H9 (cell line): ENCODE results near the gene ATP6AP1. TPM values are rescaled to one million over a fixed set of nuclear protein-coding genes. Genes with fewer than 3 reads are reported as not detected.

Source experiments
- DNase-seq: peaks from one replicate; pipeline ENCODE4 v3.0.0-alpha.2; 2017
- H2AFZ ChIP-seq: one replicate; pipeline ENCODE4 v1.6.1; 2013; ENCODE audit warnings: mild to moderate bottlenecking, low read length, control low read depth, moderate library complexity
- H2AK5ac ChIP-seq: 2 replicates; pipeline ENCODE4 v1.6.1; 2013; ENCODE audit warnings: low read length, control low read depth, mixed read lengths; ENCODE audit not compliant: insufficient read length
- H2BK120ac ChIP-seq: one replicate; pipeline ENCODE4 v1.6.1; 2013; ENCODE audit warnings: low read depth, mild to moderate bottlenecking, low read length, control low read depth, inconsistent platforms; ENCODE audit not compliant: poor library complexity, severe bottlenecking
- H2BK12ac ChIP-seq: 2 replicates; pipeline ENCODE4 v1.6.1; 2013; ENCODE audit warnings: low read length, control low read depth, mixed read lengths, low read depth; ENCODE audit not compliant: insufficient read length
- H2BK15ac ChIP-seq: 2 replicates; pipeline ENCODE4 v1.6.1; 2013; ENCODE audit warnings: low read depth, low read length, control low read depth
- H2BK20ac ChIP-seq: one replicate; pipeline ENCODE4 v1.6.1; 2013; ENCODE audit warnings: low read depth, mild to moderate bottlenecking, low read length, control low read depth, inconsistent platforms; ENCODE audit not compliant: poor library complexity, severe bottlenecking
- H2BK5ac ChIP-seq: 2 replicates; pipeline ENCODE4 v1.6.1; 2013; ENCODE audit warnings: low read length, control low read depth, mixed read lengths; ENCODE audit not compliant: insufficient read length
- H3K14ac ChIP-seq: 2 replicates; pipeline ENCODE4 v1.6.1; 2013; ENCODE audit warnings: low read length, control low read depth; ENCODE audit not compliant: insufficient read depth
- H3K18ac ChIP-seq: 2 replicates; pipeline ENCODE4 v1.6.1; 2013; ENCODE audit warnings: low read depth, mild to moderate bottlenecking, mixed read lengths, low read length, control low read depth; ENCODE audit not compliant: insufficient read length
- H3K23ac ChIP-seq: 2 replicates; pipeline ENCODE4 v1.6.1; 2013; ENCODE audit warnings: low read length, control low read depth, mixed read lengths, low read depth; ENCODE audit not compliant: insufficient read length
- H3K23me2 ChIP-seq: 2 replicates; pipeline ENCODE4 v1.6.1; 2013; ENCODE audit warnings: low read depth, mild to moderate bottlenecking, mixed read lengths, low read length, control low read depth; ENCODE audit not compliant: insufficient read length, poor library complexity, severe bottlenecking
- H3K27ac ChIP-seq: 2 replicates; pipeline ENCODE4 v1.5.1; 2013; ENCODE audit warnings: low read length, control low read depth, mixed read lengths, low read depth; ENCODE audit not compliant: insufficient read length
- H3K27me3 ChIP-seq: 2 replicates; pipeline ENCODE4 v1.6.1; 2013; ENCODE audit warnings: low read length, control low read depth, inconsistent platforms; ENCODE audit not compliant: insufficient read depth
- H3K4ac ChIP-seq: 2 replicates; pipeline ENCODE4 v1.6.1; 2013; ENCODE audit warnings: low read depth, mild to moderate bottlenecking, control low read depth, inconsistent platforms, low read length, moderate library complexity
- H3K4me1 ChIP-seq: 2 replicates; pipeline ENCODE4 v1.6.1; 2013; ENCODE audit warnings: low read length, control low read depth, inconsistent platforms; ENCODE audit not compliant: insufficient read depth
- H3K4me2 ChIP-seq: 2 replicates; pipeline ENCODE4 v1.6.1; 2013; ENCODE audit warnings: low read length, control low read depth, mixed read lengths; ENCODE audit not compliant: insufficient read length, insufficient read depth
- H3K56ac ChIP-seq: 2 replicates; pipeline ENCODE4 v1.6.1; 2013; ENCODE audit warnings: low read depth, mild to moderate bottlenecking, mixed read lengths, low read length, control low read depth; ENCODE audit not compliant: insufficient read length
- H3K79me1 ChIP-seq: 2 replicates; pipeline ENCODE4 v1.6.1; 2013; ENCODE audit warnings: low read depth, mild to moderate bottlenecking, moderate library complexity, low read length, control low read depth, inconsistent platforms; ENCODE audit not compliant: insufficient read depth, poor library complexity, severe bottlenecking
- H3K79me2 ChIP-seq: 2 replicates; pipeline ENCODE4 v1.6.1; 2013; ENCODE audit warnings: low read length, control low read depth, inconsistent platforms; ENCODE audit not compliant: insufficient read depth
- H3K9ac ChIP-seq: 2 replicates; pipeline ENCODE4 v1.6.1; 2013; ENCODE audit warnings: low read length, control low read depth, mixed read lengths; ENCODE audit not compliant: insufficient read length; ENCODE audit errors: extremely low read depth
- H3K9me3 ChIP-seq: one replicate; pipeline ENCODE4 v1.6.1; 2013; ENCODE audit warnings: low read depth, low read length, inconsistent platforms; ENCODE audit not compliant: control insufficient read depth
- H3T11ph ChIP-seq: one replicate; pipeline ENCODE4 v1.6.1; 2013; ENCODE audit warnings: mild to moderate bottlenecking, low read length, control low read depth, inconsistent platforms
- H4K20me1 ChIP-seq: one replicate; pipeline ENCODE4 v1.6.1; 2013; ENCODE audit not compliant: control insufficient read depth, insufficient read length, insufficient read depth
- H4K5ac ChIP-seq: 2 replicates; pipeline ENCODE4 v1.6.1; 2013; ENCODE audit warnings: low read depth, mild to moderate bottlenecking, mixed read lengths, low read length, control low read depth; ENCODE audit not compliant: insufficient read length
- H4K8ac ChIP-seq: replicated peaks from 2 replicates; pipeline ENCODE4 v1.6.1; 2013; ENCODE audit warnings: low read length, control low read depth, mixed read lengths, low read depth; ENCODE audit not compliant: insufficient read length
- H4K91ac ChIP-seq: 2 replicates; pipeline ENCODE4 v1.6.1; 2013; ENCODE audit warnings: low read depth, mild to moderate bottlenecking, moderate library complexity, mixed read lengths, low read length, control low read depth; ENCODE audit not compliant: insufficient read length
- H3K27ac Mint-ChIP-seq, 3 experiments: 2 replicates in 2 of 3; 3 replicates in 1 of 3; pipeline ENCODE4 v1.8.0; 2020 to 2021; ENCODE audit warnings: mixed read lengths in 3 of 3, mild to moderate bottlenecking in 1 of 3, moderate library complexity in 1 of 3
- H3K27me3 Mint-ChIP-seq: 2 replicates; pipeline ENCODE4 v1.8.0; 2021; ENCODE audit warnings: low read depth, mild to moderate bottlenecking, moderate library complexity, mixed read lengths
- H3K36me3 Mint-ChIP-seq, 3 experiments: 2 replicates in 2 of 3; 3 replicates in 1 of 3; pipeline ENCODE4 v1.8.0; 2020 to 2021; ENCODE audit warnings: low read depth in 3 of 3, mixed read lengths in 3 of 3; ENCODE audit not compliant: insufficient read depth in 1 of 3
- H3K4me1 Mint-ChIP-seq, 2 experiments: 2 replicates each; pipeline ENCODE4 v1.8.0; 2020; ENCODE audit warnings: mixed read lengths in 2 of 2
- H3K4me3 Mint-ChIP-seq, 2 experiments: 2 replicates in 1 of 2; 3 replicates in 1 of 2; pipeline ENCODE4 v1.8.0; 2020 to 2021; ENCODE audit warnings: mild to moderate bottlenecking in 2 of 2, mixed read lengths in 2 of 2, moderate library complexity in 1 of 2
- H3K9me3 Mint-ChIP-seq, 2 experiments: 2 replicates in 1 of 2; 3 replicates in 1 of 2; pipeline ENCODE4 v1.8.0; 2020; ENCODE audit warnings: mild to moderate bottlenecking in 2 of 2, mixed read lengths in 2 of 2, moderate library complexity in 1 of 2
- CTCF ChIP-seq: fragments of 200-600 bp; sonication (generic); conservative IDR thresholded peaks from 3 replicates; pipeline ENCODE4 v1.8.0; 2021; ENCODE audit warnings: antibody characterized with exemption, mild to moderate bottlenecking
- WGBS: extraction: QIAGEN DNeasy Blood & Tissue Kit; methylation state at CpG from one replicate; pipeline ENCODE4 v1.1.7; 2013; ENCODE audit warnings: missing lambda C conversion rate, low lambda C conversion rate, mixed read lengths; ENCODE audit not compliant: insufficient read length; ENCODE audit errors: extremely low coverage; 5-methylcytosine and 5-hydroxymethylcytosine counted together
- total RNA-seq: library from RNA; stranded (reverse); gene quantifications from 2 replicates; pipeline ENCODE4 v1.2.1, GENCODE V29; 2021

The ATP6AP1 gene
- total RNA-seq, 1 experiment from 2014 or later: 45.6 TPM

- peaks cover 0 to 7% of the 10 kb centered on the region in 2 experiments; a peak in 1 of 4 replicates for H3K4me1 Mint-ChIP-seq
- H3K18ac ChIP-seq: no peak within 1 kb of the TSS
- H3K23me2 ChIP-seq: peaks cover 8% of the 10 kb centered on the region
- no peak within 1 kb of the TSS for H3K9ac ChIP-seq
- no peak within 1 kb of the TSS for H3K27ac ChIP-seq
- peaks cover 64 to 85% of the 10 kb centered on the region in 2 experiments for H3K9me3 Mint-ChIP-seq
- H3K79me1 ChIP-seq: no peaks in the 10 kb centered on the region
- H3T11ph ChIP-seq: no peak within 1 kb of the TSS
- TF ChIP-seq CTCF: no peak
- no peak within 1 kb of the TSS for H2BK20ac ChIP-seq
- H4K91ac ChIP-seq: no peak within 1 kb of the TSS
- no peaks in the 10 kb centered on the region for H4K20me1 ChIP-seq
- no peak within 1 kb of the TSS for H3K14ac ChIP-seq
- H4K5ac ChIP-seq: no peak within 1 kb of the TSS
- no peaks in the 10 kb centered on the region for H3K4me1 ChIP-seq
- peak within 1 kb of the TSS; percentile 72 to 88 for H3K4me3 Mint-ChIP-seq
- H4K8ac ChIP-seq: no peak within 1 kb of the TSS
- H2AFZ ChIP-seq: no peak within 1 kb of the TSS
- no peak within 1 kb of the TSS for H2BK15ac ChIP-seq
- peak within 1 kb of the TSS in 1 of 3 experiments; percentile 22; a peak in 1 of 7 replicates for H3K27ac Mint-ChIP-seq
- DNase-seq: no peak
- no peak within 1 kb of the TSS for H3K56ac ChIP-seq
- H3K4me2 ChIP-seq: peak within 1 kb of the TSS; percentile 48
- H2BK12ac ChIP-seq: no peak within 1 kb of the TSS
- H3K9me3 ChIP-seq: peaks cover 16% of the 10 kb centered on the region
- no peak within 1 kb of the TSS for H2AK5ac ChIP-seq
- H2BK120ac ChIP-seq: no peak within 1 kb of the TSS
- no peaks in the 10 kb centered on the region; the same call in 1 of the 2 replicates for H3K27me3 ChIP-seq
- no peak within 1 kb of the TSS for H3K4ac ChIP-seq
- peaks cover 25% of the 10 kb centered on the region for H3K27me3 Mint-ChIP-seq
- H3K79me2 ChIP-seq: no peaks in the 10 kb centered on the region
- WGBS: no CpG with 5 or more reads among the region's 88 CpGs
- H3K23ac ChIP-seq: no peak within 1 kb of the TSS
- H3K36me3 Mint-ChIP-seq: peaks cover 25 to 31% (median 27%) of the 10 kb centered on the region in 3 experiments
- no peak within 1 kb of the TSS for H2BK5ac ChIP-seq
Observed at GRCh38 chrX:154458116-154458953, 29.9 kb downstream of the ATP6AP1 start, which contains the start of gene PLXNA3. TSS of gene PLXNA3 (plus strand) at chrX:154458281. CDS start at chrX:154460184, 1,903 bp downstream.
